Chondrocyte (in vitro differentiated cells): ENCODE measurements around the gene YAE1. TPM values are rescaled to one million over a fixed set of nuclear protein-coding genes. Genes with fewer than 3 reads are reported as not detected.

Experiments
- DNase-seq: peaks from one replicate; pipeline ENCODE4 v3.0.0; 2021; ENCODE audit warnings: mixed read lengths, low spot score
- H3K27ac Mint-ChIP-seq: one replicate; pipeline ENCODE4 v1.8.0; 2021; ENCODE audit warnings: mild to moderate bottlenecking, moderate library complexity, mixed read lengths; ENCODE audit not compliant: unreplicated experiment
- H3K27me3 Mint-ChIP-seq: 2 replicates; pipeline ENCODE4 v1.8.0; 2021; ENCODE audit warnings: low read depth, mixed read lengths
- H3K36me3 Mint-ChIP-seq: 2 replicates; pipeline ENCODE4 v1.8.0; 2021; ENCODE audit warnings: low read depth, mixed read lengths
- H3K4me1 Mint-ChIP-seq: 2 replicates; pipeline ENCODE4 v1.8.0; 2021; ENCODE audit warnings: low read depth, mild to moderate bottlenecking, mixed read lengths
- H3K4me3 Mint-ChIP-seq: one replicate; pipeline ENCODE4 v1.8.0; 2021; ENCODE audit warnings: mild to moderate bottlenecking, moderate library complexity, mixed read lengths; ENCODE audit not compliant: unreplicated experiment
- H3K9me3 Mint-ChIP-seq: 2 replicates; pipeline ENCODE4 v1.8.0; 2021; ENCODE audit warnings: low read depth, mixed read lengths
- total RNA-seq: library from RNA; stranded (reverse); gene quantifications from 3 replicates; pipeline ENCODE4 v1.2.1, GENCODE V29; 2021
- TF ChIP-seq, protein P1 (sequence below): fragments of 200-600 bp; sonication (generic); IDR thresholded peaks from 2 replicates; pipeline ENCODE4 v1.5.0; 2021; ENCODE audit warnings: antibody characterized with exemption, mild to moderate bottlenecking, moderate library complexity

The YAE1 gene
- total RNA-seq, 1 donor from 2014 or later: 14.9 TPM

- TF ChIP-seq, protein P1, sequence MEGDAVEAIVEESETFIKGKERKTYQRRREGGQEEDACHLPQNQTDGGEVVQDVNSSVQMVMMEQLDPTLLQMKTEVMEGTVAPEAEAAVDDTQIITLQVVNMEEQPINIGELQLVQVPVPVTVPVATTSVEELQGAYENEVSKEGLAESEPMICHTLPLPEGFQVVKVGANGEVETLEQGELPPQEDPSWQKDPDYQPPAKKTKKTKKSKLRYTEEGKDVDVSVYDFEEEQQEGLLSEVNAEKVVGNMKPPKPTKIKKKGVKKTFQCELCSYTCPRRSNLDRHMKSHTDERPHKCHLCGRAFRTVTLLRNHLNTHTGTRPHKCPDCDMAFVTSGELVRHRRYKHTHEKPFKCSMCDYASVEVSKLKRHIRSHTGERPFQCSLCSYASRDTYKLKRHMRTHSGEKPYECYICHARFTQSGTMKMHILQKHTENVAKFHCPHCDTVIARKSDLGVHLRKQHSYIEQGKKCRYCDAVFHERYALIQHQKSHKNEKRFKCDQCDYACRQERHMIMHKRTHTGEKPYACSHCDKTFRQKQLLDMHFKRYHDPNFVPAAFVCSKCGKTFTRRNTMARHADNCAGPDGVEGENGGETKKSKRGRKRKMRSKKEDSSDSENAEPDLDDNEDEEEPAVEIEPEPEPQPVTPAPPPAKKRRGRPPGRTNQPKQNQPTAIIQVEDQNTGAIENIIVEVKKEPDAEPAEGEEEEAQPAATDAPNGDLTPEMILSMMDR: no peak
- no peaks in the 10 kb centered on the region for H3K9me3 Mint-ChIP-seq
- no peak overlapping the region for H3K27ac Mint-ChIP-seq
- H3K4me1 Mint-ChIP-seq: peaks cover 14% of the 10 kb centered on the region
- DNase-seq: no peak
- no peaks in the 10 kb centered on the region for H3K36me3 Mint-ChIP-seq
- H3K4me3 Mint-ChIP-seq: no peak overlapping the region
- H3K27me3 Mint-ChIP-seq: no peaks in the 10 kb centered on the region
These were observed 42.1 kb downstream of the YAE1 start for GRCh38 chr7:39608278-39608677.

DNA sequence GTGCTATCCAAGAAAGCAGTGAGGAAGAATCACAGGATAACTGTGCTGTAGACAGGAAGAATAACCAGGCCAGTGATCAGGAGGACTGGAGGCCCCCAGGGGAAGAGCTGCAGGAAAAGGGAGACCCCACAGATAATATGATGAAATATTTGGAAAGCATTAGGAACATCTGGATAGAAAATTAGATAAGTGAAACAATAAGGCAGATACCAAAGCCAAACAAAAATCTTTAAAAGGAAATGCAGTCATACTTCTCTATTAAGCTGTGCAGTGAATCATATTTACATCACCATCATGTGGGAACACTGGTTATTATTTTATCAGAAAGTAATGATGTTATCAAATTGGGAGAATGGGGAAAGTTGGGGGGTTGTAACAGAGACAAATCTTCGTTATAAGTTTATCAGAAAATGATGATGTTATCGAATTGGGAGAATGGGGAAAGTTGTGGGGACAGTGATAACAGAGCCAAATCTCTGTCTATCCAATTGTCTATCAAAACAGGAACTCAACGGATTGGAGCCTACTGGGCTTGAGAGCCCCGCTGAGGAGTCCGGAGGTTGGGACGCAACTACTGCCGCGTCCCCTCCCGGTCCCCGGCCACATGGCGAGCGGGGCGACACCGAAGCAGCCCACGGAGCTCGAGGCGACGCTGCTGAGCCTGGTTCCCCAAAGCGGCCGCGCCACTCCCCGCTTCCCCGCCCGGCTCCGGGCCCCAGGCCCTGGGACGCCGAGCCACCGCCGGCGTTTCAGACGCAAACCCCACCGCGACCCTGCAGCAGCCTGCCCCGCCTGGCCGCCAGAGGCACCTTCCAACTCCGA, 43.1 kb downstream of the YAE1 start:
- Mint-ChIP-seq H3K27me3 (no peaks in the 10 kb centered on the region), H3K36me3 (no peaks in the 10 kb centered on the region), H3K4me3 (peak overlapping the region; percentile 60), H3K27ac (peak overlapping the region; percentile 70), H3K4me1 (peaks cover 14% of the 10 kb centered on the region), H3K9me3 (no peaks in the 10 kb centered on the region)
- TF ChIP-seq, protein P1: peak; percentile 54
- DNase-seq: no peak

- H3K4me1 Mint-ChIP-seq: peaks cover 14% of the 10 kb centered on the region
- TF ChIP-seq, protein P1: no peak
- no peak for DNase-seq
- H3K27ac Mint-ChIP-seq: no peak overlapping the region
- H3K36me3 Mint-ChIP-seq: no peaks in the 10 kb centered on the region
- H3K4me3 Mint-ChIP-seq: peak overlapping the region; percentile 60
- H3K9me3 Mint-ChIP-seq: no peaks in the 10 kb centered on the region
- H3K27me3 Mint-ChIP-seq: no peaks in the 10 kb centered on the region
These were observed 43.7 kb downstream of the YAE1 start for GRCh38 chr7:39609935-39610263.

DNA sequence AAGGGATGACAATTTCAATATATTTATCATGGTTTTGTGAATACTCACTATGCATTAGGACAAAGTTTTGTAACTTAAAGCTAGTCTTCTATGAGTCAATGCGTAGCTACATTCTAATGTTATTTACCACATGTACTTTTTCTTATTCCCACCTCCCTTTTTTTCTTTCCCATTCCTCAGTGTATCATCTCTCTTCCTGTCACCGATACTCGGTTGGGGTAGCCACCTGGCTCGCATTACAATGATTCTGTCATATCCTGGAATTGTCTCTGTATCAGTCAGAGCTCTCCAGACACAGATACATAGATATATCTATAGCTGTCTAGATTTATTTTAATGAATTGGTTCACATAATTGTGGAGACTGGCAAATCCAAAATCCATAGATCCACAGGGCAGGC, 47.4 kb downstream of the YAE1 start:
- TF ChIP-seq, protein P1: no peak
- H3K4me1 Mint-ChIP-seq: peaks cover 23% of the 10 kb centered on the region
- no peak for DNase-seq
- H3K27me3 Mint-ChIP-seq: no peaks in the 10 kb centered on the region
- H3K4me3 Mint-ChIP-seq: no peak overlapping the region
- H3K36me3 Mint-ChIP-seq: no peaks in the 10 kb centered on the region
- no peaks in the 10 kb centered on the region for H3K9me3 Mint-ChIP-seq
- no peak overlapping the region for H3K27ac Mint-ChIP-seq

- H3K4me3 Mint-ChIP-seq: no peak overlapping the region
- no peaks in the 10 kb centered on the region for H3K9me3 Mint-ChIP-seq
- no peak overlapping the region for H3K27ac Mint-ChIP-seq
- H3K27me3 Mint-ChIP-seq: no peaks in the 10 kb centered on the region
- no peaks in the 10 kb centered on the region for H3K36me3 Mint-ChIP-seq
- TF ChIP-seq, protein P1: no peak
- H3K4me1 Mint-ChIP-seq: peaks cover 18% of the 10 kb centered on the region
- DNase-seq: no peak
These were observed 48.1 kb downstream of the YAE1 start for GRCh38 chr7:39614299-39614698.
